ENCODE results near the gene RFX8.

Gene RFX8

GRCh38 chr2:101486258-101486701 is 11.4 kb upstream of the RFX8 start:
- no peak for TF ChIP-seq CTCF (IDR thresholded peaks at IDR 0.05; ENCODE audit: insufficient read depth, low read depth, low read length, missing control alignments)
- H3K4me3 ChIP-seq (ENCODE audit: low read length): no peak overlapping the region
- no peak for DNase-seq (ENCODE audit: low read depth)

DNA sequence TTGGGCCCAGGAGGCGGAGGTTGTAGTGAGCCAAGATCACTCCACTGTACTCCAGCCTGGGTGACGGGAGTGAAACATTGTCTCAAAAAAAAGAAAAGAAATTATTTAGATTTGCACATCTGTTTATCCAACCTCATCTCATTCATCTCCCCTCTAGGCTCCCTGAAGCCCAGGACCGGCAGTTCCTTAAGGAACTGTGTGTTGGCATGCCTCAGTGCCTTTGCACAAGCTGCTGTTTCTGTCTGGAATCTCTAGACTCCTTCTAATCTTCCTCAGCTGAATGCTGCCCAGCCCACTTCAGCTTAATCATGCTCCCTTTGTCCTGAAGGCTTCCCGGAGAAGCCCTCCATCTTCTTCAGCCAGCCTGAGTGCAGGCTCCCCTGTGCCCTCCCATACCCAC is 10.9 kb upstream of the RFX8 start:
- DNase-seq (ENCODE audit: low read depth): no peak

GRCh38 chr2:101480764-101481163 is 5.9 kb upstream of the RFX8 start:
- no peak for DNase-seq (ENCODE audit: low read depth)
- no peak for TF ChIP-seq CTCF (IDR thresholded peaks at IDR 0.05; ENCODE audit: insufficient read depth, low read depth, low read length, missing control alignments)
- H3K4me3 ChIP-seq (ENCODE audit: low read length): no peak overlapping the region

More for the DNA sequence above, 10.9 kb upstream of the RFX8 start:
- no peak overlapping the region for H3K4me3 ChIP-seq (ENCODE audit: low read length)
- no peak for TF ChIP-seq CTCF (IDR thresholded peaks at IDR 0.05; ENCODE audit: insufficient read depth, low read depth, low read length, missing control alignments)

- no peak for DNase-seq (ENCODE audit: low read depth)
- no peak overlapping the region for H3K4me3 ChIP-seq (ENCODE audit: low read length)
- no peak for TF ChIP-seq CTCF (IDR thresholded peaks at IDR 0.05; ENCODE audit: insufficient read depth, low read depth, low read length, missing control alignments)
These were observed 4.9 kb upstream of the RFX8 start for GRCh38 chr2:101479810-101480209.

DNA sequence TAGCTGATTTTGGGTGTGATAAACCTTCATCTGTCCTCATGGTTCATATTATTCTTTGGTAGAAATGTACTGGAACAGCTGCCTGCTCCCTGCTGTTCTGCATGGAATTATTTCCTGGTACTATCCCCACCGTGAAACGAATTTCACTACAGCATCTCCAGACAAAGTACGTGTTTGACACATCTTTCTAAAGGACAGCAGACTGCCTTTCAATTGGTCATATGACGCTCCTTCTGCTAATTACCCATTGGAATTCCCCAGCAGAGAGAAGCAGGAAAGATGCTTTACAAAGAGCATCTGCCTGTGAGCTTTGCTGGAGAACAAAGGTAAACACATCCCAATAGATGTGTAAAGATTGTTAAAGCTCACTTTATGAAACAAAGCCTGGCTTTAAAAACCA is 4.4 kb upstream of the RFX8 start:
- DNase-seq (ENCODE audit: low read depth): no peak
- H3K4me3 ChIP-seq (ENCODE audit: low read length): no peak overlapping the region
- TF ChIP-seq CTCF (IDR thresholded peaks at IDR 0.05; ENCODE audit: insufficient read depth, low read depth, low read length, missing control alignments): no peak

DNA sequence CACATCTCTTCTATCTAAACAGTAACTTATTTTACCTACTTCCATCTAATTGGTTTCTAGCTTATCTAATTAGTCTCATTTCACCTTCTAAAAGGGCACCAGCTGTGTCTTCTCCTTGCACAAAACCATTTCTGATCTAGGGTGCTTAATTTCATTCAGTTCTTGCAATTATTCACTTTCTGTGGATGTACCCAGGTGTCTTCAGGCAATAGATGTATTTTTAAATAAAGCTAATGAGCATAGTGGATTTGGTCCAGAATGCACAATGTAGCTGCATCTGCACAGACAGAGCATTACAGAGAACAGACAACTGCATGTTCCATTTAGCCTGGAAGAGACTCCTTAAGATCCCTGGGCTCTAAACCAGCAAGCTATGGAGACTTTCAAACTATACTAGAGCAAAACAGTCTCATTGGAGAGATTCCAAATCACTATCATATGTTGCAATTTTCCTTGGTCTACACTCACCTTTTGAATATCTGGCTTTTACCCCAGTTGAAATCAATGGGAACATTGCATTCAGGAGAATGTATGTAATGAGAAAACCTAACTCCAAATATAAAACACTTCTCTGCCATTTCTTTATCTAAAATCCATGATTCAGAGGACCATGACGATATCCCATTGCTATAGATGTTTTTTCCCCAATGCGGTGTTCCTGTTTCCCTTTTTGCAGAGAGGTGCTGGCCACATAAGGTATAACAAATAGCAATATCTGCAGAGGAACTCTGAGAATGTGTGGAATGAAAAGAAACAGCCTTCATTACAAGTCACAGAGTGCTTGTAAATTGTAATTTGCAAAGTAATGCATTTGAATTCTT is 3.5 kb upstream of the RFX8 start:
- no peak for TF ChIP-seq CTCF (IDR thresholded peaks at IDR 0.05; ENCODE audit: insufficient read depth, low read depth, low read length, missing control alignments)
- no peak for DNase-seq (ENCODE audit: low read depth)
- H3K4me3 ChIP-seq (ENCODE audit: low read length): no peak overlapping the region

DNA sequence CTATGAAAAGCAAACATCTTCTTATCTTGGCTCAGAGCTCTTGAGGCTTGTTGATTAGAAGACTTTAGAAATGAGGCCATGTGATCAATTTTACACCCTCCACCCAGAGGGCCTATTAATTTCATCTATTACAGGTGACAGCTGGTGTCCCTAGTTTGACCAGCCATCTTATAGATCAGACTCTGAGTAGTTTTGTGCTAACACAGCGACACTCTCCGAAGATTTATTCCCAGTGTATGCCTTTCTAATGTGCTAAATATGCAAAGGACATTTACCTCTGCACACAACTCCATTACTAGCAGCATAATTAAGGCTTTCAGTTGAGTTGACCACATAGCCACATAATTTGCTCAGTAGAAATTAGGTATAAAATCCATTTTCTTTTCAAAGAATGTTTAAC is 2.6 kb upstream of the RFX8 start:
- no peak for DNase-seq (ENCODE audit: low read depth)
- TF ChIP-seq CTCF (IDR thresholded peaks at IDR 0.05; ENCODE audit: insufficient read depth, low read depth, low read length, missing control alignments): no peak

More for the DNA sequence above, 2.6 kb upstream of the RFX8 start:
- no peak overlapping the region for H3K4me3 ChIP-seq (ENCODE audit: low read length)

Measured in epithelial cell of esophagus (primary cell).